ENCODE results near the gene CTU2. TPM values are rescaled to one million over a fixed set of nuclear protein-coding genes. Genes with fewer than 3 reads are reported as not detected.

Gene CTU2
- total and polyA plus RNA-seq, 9 of the 15 experiments (the other 6 are each of a cell fraction or from before 2014, with no cell fraction given) = 1.3 to 105 (median 23.2) TPM

DNA sequence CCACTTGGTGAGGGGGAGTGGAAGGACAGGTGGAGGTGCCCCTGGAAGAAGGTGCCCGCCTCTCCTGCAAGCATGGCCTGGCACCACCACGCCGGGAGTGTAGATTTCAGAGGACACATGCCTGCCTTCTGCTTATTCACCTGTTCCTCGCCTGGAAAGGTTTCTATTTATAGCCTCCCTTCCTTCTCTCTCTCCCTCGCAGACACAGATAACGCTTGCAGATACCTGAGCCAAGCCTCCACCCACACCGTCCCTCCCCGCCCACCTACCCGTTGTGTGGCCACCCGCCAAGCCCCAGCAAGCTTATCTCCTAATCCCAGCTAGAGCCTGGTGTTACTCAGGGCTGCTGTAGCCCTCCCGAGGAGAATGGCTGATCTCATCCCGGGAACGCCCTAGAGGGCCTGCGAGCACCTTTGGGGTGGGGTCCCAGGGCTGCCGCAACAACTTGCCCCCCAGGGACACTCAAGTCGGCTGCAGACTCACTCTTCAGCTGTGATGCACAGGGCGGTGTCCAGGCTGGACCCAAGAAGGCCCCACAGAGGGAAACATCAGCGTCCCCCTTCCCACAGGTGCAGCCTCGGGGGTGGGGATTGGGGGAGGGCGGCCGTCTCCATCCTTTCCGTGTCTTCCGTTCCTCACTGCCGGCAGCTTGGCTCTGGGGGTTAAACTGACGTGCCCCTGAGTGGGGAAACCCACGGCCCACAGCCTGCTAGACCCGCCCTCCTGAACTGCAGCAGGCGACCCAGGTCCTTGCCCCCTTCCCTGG lies 18.1 kb upstream of the CTU2 start (continued):
- TF ChIP-seq SREBF2 (CRISPR knock-in tag; IDR thresholded peaks at IDR 0.05) (no peak), TGIF2 (CRISPR knock-in tag; IDR thresholded peaks at IDR 0.05) (no peak), ZNF140 (CRISPR knock-in tag; IDR thresholded peaks at IDR 0.05) (no peak), SMARCA4 (IDR thresholded peaks at IDR 0.05) (peak; percentile 98), POLR2A (conservative IDR thresholded peaks at IDR 0.05) (no peak), SMARCA5 (IDR thresholded peaks at IDR 0.05) (no peak), BRCA1 (IDR thresholded peaks at IDR 0.05) (no peak), BRCA1 (CRISPR knock-in tag; IDR thresholded peaks at IDR 0.05) (no peak), ZBTB8A (IDR thresholded peaks at IDR 0.05; ENCODE audit: partially characterized antibody) (no peak), MCM7 (IDR thresholded peaks at IDR 0.05) (no peak), ZKSCAN8 (CRISPR knock-in tag; IDR thresholded peaks at IDR 0.05) (no peak), DPF2 (IDR thresholded peaks at IDR 0.05) (peak; percentile 99), ARHGAP35 (IDR thresholded peaks at IDR 0.05; ENCODE audit: partially characterized antibody) (peak; percentile 81), TAF15 (IDR thresholded peaks at IDR 0.05; ENCODE audit: low read depth, low read length) (0 out of 2 replicates have a peak, but pooled peaks have one; percentile 51), RBBP5 (IDR thresholded peaks at IDR 0.05; ENCODE audit: borderline replicate concordance, insufficient read depth, low read length, poor library complexity, severe bottlenecking) (peak; percentile 60), RNF2 (IDR thresholded peaks at IDR 0.05) (peak; percentile 91), SUPT5H (IDR thresholded peaks at IDR 0.05) (no peak), SMARCB1 (IDR thresholded peaks at IDR 0.05; ENCODE audit: insufficient read length, low read depth) (peak; percentile 88), FOS (IDR thresholded peaks at IDR 0.05; ENCODE audit: extremely low read depth, insufficient read length) (no peak), SMAD3 (CRISPR knock-in tag; conservative IDR thresholded peaks at IDR 0.05) (no peak), ZNF274 (IDR thresholded peaks at IDR 0.05; ENCODE audit: borderline replicate concordance, low read depth, low read length) (no peak), NCOA2 (IDR thresholded peaks at IDR 0.05; ENCODE audit: partially characterized antibody in 2 of 2) (no peak)
- TF ChIP-seq, protein P1, sequence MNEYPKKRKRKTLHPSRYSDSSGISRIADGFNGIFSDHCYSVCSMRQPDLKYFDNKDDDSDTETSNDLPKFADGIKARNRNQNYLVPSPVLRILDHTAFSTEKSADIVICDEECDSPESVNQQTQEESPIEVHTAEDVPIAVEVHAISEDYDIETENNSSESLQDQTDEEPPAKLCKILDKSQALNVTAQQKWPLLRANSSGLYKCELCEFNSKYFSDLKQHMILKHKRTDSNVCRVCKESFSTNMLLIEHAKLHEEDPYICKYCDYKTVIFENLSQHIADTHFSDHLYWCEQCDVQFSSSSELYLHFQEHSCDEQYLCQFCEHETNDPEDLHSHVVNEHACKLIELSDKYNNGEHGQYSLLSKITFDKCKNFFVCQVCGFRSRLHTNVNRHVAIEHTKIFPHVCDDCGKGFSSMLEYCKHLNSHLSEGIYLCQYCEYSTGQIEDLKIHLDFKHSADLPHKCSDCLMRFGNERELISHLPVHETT (CRISPR knock-in tag; conservative IDR thresholded peaks at IDR 0.05 in 1 of 2, IDR thresholded peaks at IDR 0.05 in 1 of 2) = no peak
- TF ChIP-seq, protein P2, sequence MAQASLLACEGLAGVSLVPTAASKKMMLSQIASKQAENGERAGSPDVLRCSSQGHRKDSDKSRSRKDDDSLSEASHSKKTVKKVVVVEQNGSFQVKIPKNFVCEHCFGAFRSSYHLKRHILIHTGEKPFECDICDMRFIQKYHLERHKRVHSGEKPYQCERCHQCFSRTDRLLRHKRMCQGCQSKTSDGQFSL (CRISPR knock-in tag; IDR thresholded peaks at IDR 0.05) = no peak
- TF ChIP-seq, protein P2 (tag; IDR thresholded peaks at IDR 0.05) = no peak
- TF ChIP-seq, protein P3, sequence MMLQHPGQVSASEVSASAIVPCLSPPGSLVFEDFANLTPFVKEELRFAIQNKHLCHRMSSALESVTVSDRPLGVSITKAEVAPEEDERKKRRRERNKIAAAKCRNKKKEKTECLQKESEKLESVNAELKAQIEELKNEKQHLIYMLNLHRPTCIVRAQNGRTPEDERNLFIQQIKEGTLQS (IDR thresholded peaks at IDR 0.05) = peak; percentile 94
- TF ChIP-seq, protein P3 (CRISPR knock-in tag; conservative IDR thresholded peaks at IDR 0.05) = 0 out of 2 replicates have a peak, but pooled peaks have one; percentile 63
- TF ChIP-seq, protein P4, sequence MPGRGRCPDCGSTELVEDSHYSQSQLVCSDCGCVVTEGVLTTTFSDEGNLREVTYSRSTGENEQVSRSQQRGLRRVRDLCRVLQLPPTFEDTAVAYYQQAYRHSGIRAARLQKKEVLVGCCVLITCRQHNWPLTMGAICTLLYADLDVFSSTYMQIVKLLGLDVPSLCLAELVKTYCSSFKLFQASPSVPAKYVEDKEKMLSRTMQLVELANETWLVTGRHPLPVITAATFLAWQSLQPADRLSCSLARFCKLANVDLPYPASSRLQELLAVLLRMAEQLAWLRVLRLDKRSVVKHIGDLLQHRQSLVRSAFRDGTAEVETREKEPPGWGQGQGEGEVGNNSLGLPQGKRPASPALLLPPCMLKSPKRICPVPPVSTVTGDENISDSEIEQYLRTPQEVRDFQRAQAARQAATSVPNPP (IDR thresholded peaks at IDR 0.05; ENCODE audit: borderline replicate concordance, insufficient read depth, insufficient read length) = no peak
